Sigmoid colon (tissue), 7 donors: ENCODE measurements around the gene KAZN. TPM values are rescaled to one million over a fixed set of nuclear protein-coding genes. Genes with fewer than 3 reads are reported as not detected.

Source experiments
- DNase-seq: peaks from one replicate; pipeline ENCODE4 v3.0.0-alpha.2; 2019
- H3K27ac ChIP-seq, 4 donors: fragments of 200-600 bp; sonication (generic); one replicate each; pipeline ENCODE4 v1.5.1; 2016 to 2019; ENCODE audit warnings: mild to moderate bottlenecking in 1 of 4
- H3K27me3 ChIP-seq, 3 donors: fragments of 200-600 bp; sonication (generic); one replicate each; pipeline ENCODE4 v1.5.1; 2019; ENCODE audit warnings: mild to moderate bottlenecking in 1 of 3
- H3K36me3 ChIP-seq, 4 donors: fragments of 200-600 bp; sonication (generic); one replicate each; pipeline ENCODE4 v1.5.1; 2016 to 2019
- H3K4me1 ChIP-seq, 4 donors: fragments of 200-600 bp; sonication (generic); one replicate each; pipeline ENCODE4 v1.5.1; 2017 to 2019
- H3K4me3 ChIP-seq, 4 donors: fragments of 200-600 bp; sonication (generic); one replicate each; pipeline ENCODE4 v1.5.1; 2017 to 2019; ENCODE audit warnings: mild to moderate bottlenecking in 2 of 4, moderate library complexity in 1 of 4
- H3K9me3 ChIP-seq, 4 donors: fragments of 200-600 bp in 3 of 4; sonication (generic) in 3 of 4; one replicate each; pipeline versions ENCODE4 v1.5.1 to v1.6.1; 2013 to 2019
- EP300 ChIP-seq, 4 donors: sonication (generic); formaldehyde crosslinking; IDR thresholded peaks; one replicate each; pipeline ENCODE4 v1.6.1; 2017; ENCODE audit warnings: antibody characterized with exemption in 4 of 4
- POLR2A ChIP-seq, 2 donors: fragments of 450-650 bp; IDR thresholded peaks; one replicate each; pipeline ENCODE4 v1.6.1; 2016; ENCODE audit warnings: antibody characterized with exemption in 2 of 2, mild to moderate bottlenecking in 2 of 2, moderate library complexity in 2 of 2
- POLR2AphosphoS5 ChIP-seq, 4 donors: sonication (generic); formaldehyde crosslinking; IDR thresholded peaks; one replicate each; pipeline ENCODE4 v1.6.1; 2017; ENCODE audit warnings: antibody characterized with exemption in 4 of 4
- WGBS, 2 donors: extraction: QIAGEN DNeasy Blood & Tissue Kit; methylation state at CpG; one replicate each; pipeline ENCODE4 v1.1.7; 2013; 5-methylcytosine and 5-hydroxymethylcytosine counted together
- intact Hi-C: fragments of 100-400 bp; cut with DNase I; formaldehyde crosslinking; loops from one replicate; pipeline ENCODE4 v1.15.1; 2023
- polyA plus RNA-seq, 3 donors: library from polyadenylated mRNA; stranded (reverse); fragments of 200-250 nt; gene quantifications; one replicate each; pipeline ENCODE4 v1.2.3, GENCODE V29; 2013
- total RNA-seq, 4 donors: library from RNA; depleted of rRNA; stranded (reverse); fragments of >200 nt; gene quantifications; one replicate each; pipeline ENCODE4 v1.1.0, GENCODE V29; 2016
- TF ChIP-seq, protein P1 (sequence below), 4 experiments: fragments of 450-650 bp in 3 of 4; fragments of 200-600 bp in 1 of 4; IDR thresholded peaks; one replicate each; pipeline ENCODE4 v1.5.1; 2016 to 2019; ENCODE audit warnings: antibody characterized with exemption in 4 of 4, mild to moderate bottlenecking in 3 of 4, moderate library complexity in 2 of 4
- donor health status: healthy with polysubstance abuse.
- donor health status: Bipolar disorder and iron deficiency.
- donor health status: healthy.

KAZN gene
- total and polyA plus RNA-seq, 7 donors, result 2.5 to 11.4 (median 5.6) TPM

GRCh38 chr1:14896381-14897079 lies 298.0 kb downstream of the KAZN start:
- no peak for DNase-seq
- WGBS, 2 donors, result 92 to 93% methylated on average over 3 of the region's 3 CpGs
- Histone ChIP-seq H3K27me3 (no peaks in the 10 kb centered on the region), H3K9me3 (no peaks in the 10 kb centered on the region), H3K36me3 (no peaks in the 10 kb centered on the region), H3K4me3 (no peak overlapping the region), H3K27ac (no peak overlapping the region), H3K4me1 (no peaks in the 10 kb centered on the region)
- TF ChIP-seq, protein P1, sequence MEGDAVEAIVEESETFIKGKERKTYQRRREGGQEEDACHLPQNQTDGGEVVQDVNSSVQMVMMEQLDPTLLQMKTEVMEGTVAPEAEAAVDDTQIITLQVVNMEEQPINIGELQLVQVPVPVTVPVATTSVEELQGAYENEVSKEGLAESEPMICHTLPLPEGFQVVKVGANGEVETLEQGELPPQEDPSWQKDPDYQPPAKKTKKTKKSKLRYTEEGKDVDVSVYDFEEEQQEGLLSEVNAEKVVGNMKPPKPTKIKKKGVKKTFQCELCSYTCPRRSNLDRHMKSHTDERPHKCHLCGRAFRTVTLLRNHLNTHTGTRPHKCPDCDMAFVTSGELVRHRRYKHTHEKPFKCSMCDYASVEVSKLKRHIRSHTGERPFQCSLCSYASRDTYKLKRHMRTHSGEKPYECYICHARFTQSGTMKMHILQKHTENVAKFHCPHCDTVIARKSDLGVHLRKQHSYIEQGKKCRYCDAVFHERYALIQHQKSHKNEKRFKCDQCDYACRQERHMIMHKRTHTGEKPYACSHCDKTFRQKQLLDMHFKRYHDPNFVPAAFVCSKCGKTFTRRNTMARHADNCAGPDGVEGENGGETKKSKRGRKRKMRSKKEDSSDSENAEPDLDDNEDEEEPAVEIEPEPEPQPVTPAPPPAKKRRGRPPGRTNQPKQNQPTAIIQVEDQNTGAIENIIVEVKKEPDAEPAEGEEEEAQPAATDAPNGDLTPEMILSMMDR (IDR thresholded peaks at IDR 0.05), result no peak
- TF ChIP-seq POLR2AphosphoS5 (IDR thresholded peaks at IDR 0.05), result no peak
- TF ChIP-seq POLR2A (IDR thresholded peaks at IDR 0.05), result no peak
- TF ChIP-seq EP300 (IDR thresholded peaks at IDR 0.05), result no peak
- intact Hi-C loops, result no loop called here

DNA sequence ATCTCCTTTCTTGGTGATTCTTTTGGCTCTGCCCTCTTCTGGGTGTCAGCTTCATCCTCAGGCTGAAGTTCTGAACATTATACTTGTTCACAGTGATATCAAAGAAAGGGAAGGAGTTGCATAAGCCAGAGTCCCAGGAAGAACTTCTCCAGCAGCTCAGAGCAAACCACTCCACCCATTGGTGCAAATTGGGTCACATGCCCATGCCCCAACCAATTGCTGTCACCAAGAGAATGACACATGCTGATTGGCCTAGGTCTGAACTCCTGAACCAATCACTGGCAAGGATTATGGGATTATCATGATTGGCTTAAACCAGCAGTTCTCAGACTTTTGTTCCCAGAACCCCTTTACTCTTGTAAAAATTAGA lies 298.6 kb downstream of the KAZN start:
- Histone ChIP-seq H3K4me3 (no peak overlapping the region), H3K27me3 (no peaks in the 10 kb centered on the region), H3K36me3 (no peaks in the 10 kb centered on the region), H3K27ac (no peak overlapping the region), H3K4me1 (no peaks in the 10 kb centered on the region), H3K9me3 (no peaks in the 10 kb centered on the region)
- no peak for DNase-seq
- intact Hi-C loops, result no loop called here
- TF ChIP-seq POLR2A (IDR thresholded peaks at IDR 0.05), result no peak

DNA sequence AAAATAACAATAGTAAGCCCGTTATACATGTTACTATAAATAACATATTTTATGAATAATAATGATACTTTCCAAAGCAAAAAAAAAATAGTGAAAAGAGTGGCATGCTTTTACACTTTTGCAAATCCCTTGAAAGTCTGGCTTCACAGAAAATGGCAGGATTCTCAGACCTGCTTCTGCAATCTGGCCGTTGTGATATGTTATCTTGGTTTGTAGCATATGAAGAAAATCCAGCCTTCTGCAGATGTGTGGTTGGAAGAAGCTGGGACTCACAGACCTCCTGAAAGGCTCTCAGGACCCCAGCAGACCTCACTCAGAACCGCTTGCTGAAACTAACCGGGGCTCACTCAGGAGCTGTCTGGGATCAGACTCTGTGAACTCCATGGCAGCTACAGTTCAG lies 299.1 kb downstream of the KAZN start:
- H3K27me3 ChIP-seq, result no peaks in the 10 kb centered on the region
- no peak overlapping the region for H3K4me3 ChIP-seq
- TF ChIP-seq EP300 (IDR thresholded peaks at IDR 0.05) (no peak), POLR2A (IDR thresholded peaks at IDR 0.05) (no peak), POLR2AphosphoS5 (IDR thresholded peaks at IDR 0.05) (no peak)
- TF ChIP-seq, protein P1 (IDR thresholded peaks at IDR 0.05), result no peak
- 86 to 89% methylated on average over 4 of the region's 4 CpGs for WGBS, 2 donors
- H3K9me3 ChIP-seq, result no peaks in the 10 kb centered on the region
- intact Hi-C loops, result no loop called here
- no peaks in the 10 kb centered on the region for H3K36me3 ChIP-seq
- no peaks in the 10 kb centered on the region for H3K4me1 ChIP-seq
- no peak for DNase-seq
- no peak overlapping the region for H3K27ac ChIP-seq

- intact Hi-C loops, result no loop called here
- Histone ChIP-seq H3K4me3 (no peak overlapping the region), H3K9me3 (no peaks in the 10 kb centered on the region), H3K27ac (no peak overlapping the region), H3K36me3 (no peaks in the 10 kb centered on the region), H3K4me1 (no peaks in the 10 kb centered on the region), H3K27me3 (no peaks in the 10 kb centered on the region)
- 92 to 93% methylated on average over 7 of the region's 7 CpGs for WGBS, 2 donors
- TF ChIP-seq, protein P1 (IDR thresholded peaks at IDR 0.05), result no peak
- TF ChIP-seq POLR2A (IDR thresholded peaks at IDR 0.05) (no peak), POLR2AphosphoS5 (IDR thresholded peaks at IDR 0.05) (no peak), EP300 (IDR thresholded peaks at IDR 0.05) (no peak)
- no peak for DNase-seq
Observed at GRCh38 chr1:14897997-14898645, 299.6 kb downstream of the KAZN start.

DNA sequence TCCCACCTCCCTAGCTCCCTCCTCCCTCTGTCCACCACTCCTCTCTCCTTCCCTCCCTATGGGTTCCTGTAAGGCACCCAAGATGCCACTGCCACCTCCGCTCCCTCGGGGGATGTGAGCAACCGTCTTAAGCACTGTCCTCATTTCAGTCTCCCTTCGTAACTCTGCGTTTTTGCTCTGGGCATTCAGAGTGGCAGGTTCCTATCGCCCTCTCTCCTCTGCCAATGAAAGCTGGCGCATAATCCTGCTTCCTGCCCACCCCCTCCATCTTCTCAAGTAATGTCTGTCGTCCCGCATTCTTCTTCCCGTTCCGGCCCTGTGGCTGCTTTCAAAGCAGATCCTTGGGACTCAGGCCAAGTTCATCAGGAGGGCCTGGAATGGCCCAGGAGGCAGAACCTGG lies 301.2 kb downstream of the KAZN start:
- no peak for DNase-seq
- no peaks in the 10 kb centered on the region for H3K9me3 ChIP-seq
- 82 to 87% methylated on average over 11 of the region's 11 CpGs for WGBS, 2 donors
- H3K4me3 ChIP-seq, result no peak overlapping the region
- no peak overlapping the region for H3K27ac ChIP-seq
- H3K4me1 ChIP-seq, result no peaks in the 10 kb centered on the region
- no peaks in the 10 kb centered on the region for H3K36me3 ChIP-seq
- TF ChIP-seq EP300 (IDR thresholded peaks at IDR 0.05), result no peak
- TF ChIP-seq, protein P1 (IDR thresholded peaks at IDR 0.05), result no peak
- TF ChIP-seq POLR2AphosphoS5 (IDR thresholded peaks at IDR 0.05), result no peak
- TF ChIP-seq POLR2A (IDR thresholded peaks at IDR 0.05), result no peak
- H3K27me3 ChIP-seq, result no peaks in the 10 kb centered on the region
- intact Hi-C loops, result no loop called here
